ENCODE data around the gene TTC27.

Gene TTC27

DNA sequence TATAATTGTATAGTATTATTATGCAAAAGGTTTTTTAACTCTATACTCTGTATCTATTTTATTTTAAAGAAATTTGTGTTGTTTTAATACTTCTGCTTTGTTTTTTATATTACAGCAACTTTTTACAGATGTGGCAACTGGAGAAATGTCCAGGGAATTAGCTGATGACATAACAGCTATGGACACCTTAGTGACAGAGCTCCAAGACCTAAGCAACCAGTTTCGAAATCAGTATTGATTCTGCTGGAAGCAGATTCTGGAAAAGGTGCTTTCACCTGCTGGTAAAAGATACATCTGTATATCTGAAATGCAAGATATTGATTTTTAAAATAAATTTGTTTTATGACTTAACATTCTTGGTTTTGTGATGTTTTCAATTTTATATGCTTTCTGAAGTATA lies 192.9 kb downstream of the TTC27 start:
- TF ChIP-seq ZFX (IDR thresholded peaks at IDR 0.05; ENCODE audit: borderline replicate concordance): no peak
- TF ChIP-seq, protein P1, sequence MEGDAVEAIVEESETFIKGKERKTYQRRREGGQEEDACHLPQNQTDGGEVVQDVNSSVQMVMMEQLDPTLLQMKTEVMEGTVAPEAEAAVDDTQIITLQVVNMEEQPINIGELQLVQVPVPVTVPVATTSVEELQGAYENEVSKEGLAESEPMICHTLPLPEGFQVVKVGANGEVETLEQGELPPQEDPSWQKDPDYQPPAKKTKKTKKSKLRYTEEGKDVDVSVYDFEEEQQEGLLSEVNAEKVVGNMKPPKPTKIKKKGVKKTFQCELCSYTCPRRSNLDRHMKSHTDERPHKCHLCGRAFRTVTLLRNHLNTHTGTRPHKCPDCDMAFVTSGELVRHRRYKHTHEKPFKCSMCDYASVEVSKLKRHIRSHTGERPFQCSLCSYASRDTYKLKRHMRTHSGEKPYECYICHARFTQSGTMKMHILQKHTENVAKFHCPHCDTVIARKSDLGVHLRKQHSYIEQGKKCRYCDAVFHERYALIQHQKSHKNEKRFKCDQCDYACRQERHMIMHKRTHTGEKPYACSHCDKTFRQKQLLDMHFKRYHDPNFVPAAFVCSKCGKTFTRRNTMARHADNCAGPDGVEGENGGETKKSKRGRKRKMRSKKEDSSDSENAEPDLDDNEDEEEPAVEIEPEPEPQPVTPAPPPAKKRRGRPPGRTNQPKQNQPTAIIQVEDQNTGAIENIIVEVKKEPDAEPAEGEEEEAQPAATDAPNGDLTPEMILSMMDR (IDR thresholded peaks at IDR 0.05): no peak
- no peak overlapping the region for H3K27ac ChIP-seq

DNA sequence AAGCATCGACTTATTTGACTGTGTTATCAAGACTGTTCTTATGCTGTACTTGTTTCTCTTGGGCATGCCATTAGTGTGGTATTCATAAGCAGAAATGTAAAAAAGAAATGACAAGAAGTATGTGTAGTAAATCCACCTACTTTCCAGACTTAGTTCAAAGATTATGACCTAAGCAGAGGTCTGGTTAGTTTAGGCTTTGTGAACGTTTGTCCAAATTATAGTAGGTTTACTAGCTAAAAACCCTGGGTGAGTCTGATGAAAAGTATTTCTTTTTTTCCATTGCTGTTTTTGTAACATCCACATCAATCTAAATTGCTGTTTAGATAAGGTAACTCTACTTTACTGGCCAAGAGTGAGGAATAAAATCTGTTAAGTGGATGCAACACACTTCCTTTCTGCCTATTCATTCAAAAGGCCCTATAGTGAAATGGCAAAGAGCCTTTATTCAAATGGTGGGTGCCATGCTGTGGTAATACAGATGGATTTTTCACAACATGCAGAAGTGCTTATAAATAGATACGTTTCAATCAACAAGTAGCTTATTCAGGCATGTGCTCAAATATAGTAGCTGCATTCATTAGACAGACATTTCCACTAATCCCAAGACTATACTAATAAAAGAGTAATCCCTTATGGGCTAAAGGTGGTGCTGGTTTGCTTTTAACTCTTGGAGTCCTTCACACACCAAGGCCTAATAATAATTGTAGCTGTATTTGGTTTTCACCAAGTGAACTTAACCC lies 196.4 kb downstream of the TTC27 start:
- no peak overlapping the region for H3K27ac ChIP-seq
- TF ChIP-seq ZFX (IDR thresholded peaks at IDR 0.05; ENCODE audit: borderline replicate concordance): no peak
- TF ChIP-seq, protein P1 (IDR thresholded peaks at IDR 0.05): no peak

DNA sequence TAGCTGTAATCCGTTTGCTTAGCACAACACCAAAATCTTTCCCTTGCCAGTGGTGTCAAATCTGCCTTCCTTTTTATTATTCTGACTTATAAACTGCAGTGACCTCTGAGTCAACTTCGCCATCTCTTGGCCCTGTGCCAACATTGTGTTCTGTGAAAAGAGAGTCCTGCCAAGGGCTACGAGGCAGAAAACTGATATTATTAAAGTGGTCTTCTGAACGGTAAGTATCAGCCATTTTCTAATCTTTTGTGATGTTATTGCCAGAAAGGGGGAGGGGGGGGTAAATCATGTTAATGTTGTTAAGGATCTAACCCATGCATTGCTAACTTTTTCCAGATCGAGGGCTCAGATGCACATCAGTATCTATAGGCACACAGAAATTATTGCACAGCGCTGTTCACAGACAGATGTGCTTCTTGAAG lies 197.5 kb downstream of the TTC27 start:
- H3K27ac ChIP-seq: no peak overlapping the region
- TF ChIP-seq, protein P1 (IDR thresholded peaks at IDR 0.05): no peak
- TF ChIP-seq ZFX (IDR thresholded peaks at IDR 0.05; ENCODE audit: borderline replicate concordance): no peak

DNA sequence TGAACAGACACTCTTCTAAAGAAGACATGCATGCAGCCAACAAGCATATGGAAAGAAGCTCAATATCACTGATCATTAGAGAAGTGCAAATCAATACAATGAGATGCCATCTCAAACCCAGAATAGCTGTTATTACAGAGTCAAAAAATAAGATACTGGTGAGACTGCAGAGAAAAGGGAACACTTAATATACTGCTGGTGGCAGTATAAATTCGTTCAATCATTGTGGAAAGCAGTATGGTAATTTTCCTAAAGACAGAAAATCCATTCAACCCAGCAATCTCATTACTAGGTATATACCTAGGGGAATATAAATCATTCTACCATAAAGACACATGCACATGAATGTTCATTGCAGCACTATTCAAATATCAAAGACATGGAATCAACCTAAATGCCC lies 202.3 kb downstream of the TTC27 start:
- H3K27ac ChIP-seq: no peak overlapping the region
- TF ChIP-seq ZFX (IDR thresholded peaks at IDR 0.05; ENCODE audit: borderline replicate concordance): no peak
- TF ChIP-seq, protein P1 (IDR thresholded peaks at IDR 0.05): no peak

DNA sequence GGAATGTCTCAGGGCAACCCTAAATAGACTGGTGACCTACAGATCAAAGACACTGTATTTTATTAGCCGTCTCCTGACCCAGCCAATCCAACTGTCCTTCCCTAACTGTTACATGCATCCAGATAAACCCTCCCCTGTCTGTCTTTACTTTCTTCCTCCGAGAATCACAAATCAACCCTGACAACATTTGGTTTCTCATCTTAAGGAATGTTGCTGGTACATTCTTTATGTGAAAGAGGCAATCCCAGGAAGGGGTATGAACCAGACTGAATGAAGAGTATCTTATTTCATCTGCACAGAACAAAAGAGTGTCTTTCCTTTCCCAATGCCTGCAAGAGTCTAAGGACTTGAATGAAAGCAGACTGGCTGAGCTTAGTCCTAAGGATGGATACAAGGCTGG lies 205.0 kb downstream of the TTC27 start:
- TF ChIP-seq ZFX (IDR thresholded peaks at IDR 0.05; ENCODE audit: borderline replicate concordance): no peak
- TF ChIP-seq, protein P1 (IDR thresholded peaks at IDR 0.05): no peak
- H3K27ac ChIP-seq: no peak overlapping the region

DNA sequence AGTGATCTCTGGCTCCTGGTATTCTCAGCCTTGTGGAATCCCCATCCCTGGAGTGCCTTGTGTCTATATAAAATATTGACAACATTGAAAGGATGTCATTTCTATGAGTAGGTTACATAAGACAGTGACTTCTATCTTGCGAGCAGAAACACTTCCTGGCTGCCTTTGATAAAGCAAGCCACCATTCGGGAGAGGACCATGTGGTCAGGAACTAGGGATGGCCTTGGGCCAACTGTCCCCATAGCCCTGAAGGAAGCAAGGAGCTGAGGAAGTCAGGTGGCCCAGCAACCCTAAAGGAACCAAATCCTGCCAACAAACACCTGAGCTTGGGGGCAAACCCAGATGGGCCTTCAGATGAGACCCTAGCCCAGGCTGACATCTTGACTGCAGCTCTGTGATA lies 205.9 kb downstream of the TTC27 start:
- H3K27ac ChIP-seq: no peak overlapping the region
- no peak for TF ChIP-seq ZFX (IDR thresholded peaks at IDR 0.05; ENCODE audit: borderline replicate concordance)
- TF ChIP-seq, protein P1 (IDR thresholded peaks at IDR 0.05): no peak

DNA sequence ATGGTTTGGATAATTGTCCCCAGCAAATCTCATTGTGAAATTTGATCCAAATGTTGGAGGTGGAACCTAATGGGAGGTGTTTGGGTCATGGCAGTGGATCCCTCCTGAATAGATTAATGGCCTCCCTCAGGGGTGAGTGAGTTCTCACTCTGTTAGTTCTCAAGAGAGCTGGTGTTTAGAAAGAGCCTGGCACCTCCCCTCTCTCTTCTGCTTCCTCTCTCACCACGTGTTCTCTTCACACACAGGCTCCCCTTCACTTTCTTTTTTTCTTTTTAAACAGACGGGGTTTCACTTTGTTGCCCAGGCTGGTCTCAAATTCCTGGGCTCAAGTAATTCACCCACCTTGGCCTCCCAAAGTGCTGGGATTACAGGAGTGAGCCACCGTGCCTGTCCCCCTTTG lies 207.3 kb downstream of the TTC27 start:
- H3K27ac ChIP-seq: no peak overlapping the region
- no peak for TF ChIP-seq ZFX (IDR thresholded peaks at IDR 0.05; ENCODE audit: borderline replicate concordance)
- TF ChIP-seq, protein P1 (IDR thresholded peaks at IDR 0.05): no peak

Data from 22Rv1 (cell line).